Caki2 (cell line): ENCODE results near the gene EEF1AKMT2. TPM values are rescaled to one million over a fixed set of nuclear protein-coding genes. Genes with fewer than 3 reads are reported as not detected.
"Not testable (repeated sequence)": the region's sequence is repeated elsewhere in the genome, so short reads cannot be mapped to it uniquely, and the experiment has no call there.

ENCODE experiments used
- DNase-seq: peaks from one replicate; pipeline ENCODE4 v3.0.0-alpha.2; 2015; ENCODE audit warnings: low read depth
- in situ Hi-C: cut with HindIII; loops from 2 replicates; pipeline ENCODE4 v1.10.0; 2016; ENCODE audit warnings: low sequenced_read_pairs, low pct_unique_long_range_greater_than_20kb, mixed read lengths
- total RNA-seq: library from RNA; depleted of rRNA; stranded (reverse); fragments of >200 nt; shearing (Covaris generic); gene quantifications from 2 replicates; pipeline ENCODE4 v1.2.3, GENCODE V29; 2014; ENCODE audit warnings: low replicate concordance

EEF1AKMT2 gene
- total RNA-seq, 1 experiment from 2014 or later: 44.7 TPM

DNA sequence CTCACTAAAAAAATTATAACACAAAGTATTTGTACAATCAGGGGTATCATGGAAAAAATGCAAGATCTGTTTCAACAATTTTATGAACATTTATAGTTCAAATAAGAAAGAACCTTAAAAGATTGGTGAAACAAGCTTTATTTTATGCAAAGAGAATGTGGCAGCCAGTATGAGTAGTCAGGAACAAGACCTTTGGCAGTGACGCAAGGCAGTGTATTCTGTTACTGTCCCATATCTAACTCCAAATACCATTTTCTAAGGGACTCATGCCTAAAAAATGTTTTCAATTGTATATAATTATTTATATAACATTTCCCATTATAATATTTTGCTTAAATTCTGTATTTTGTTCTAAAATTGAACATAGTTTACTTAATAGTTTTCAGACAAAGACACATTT is 28.4 kb downstream of the EEF1AKMT2 start:
- in situ Hi-C loops: no loop called here
- DNase-seq: no peak

DNA sequence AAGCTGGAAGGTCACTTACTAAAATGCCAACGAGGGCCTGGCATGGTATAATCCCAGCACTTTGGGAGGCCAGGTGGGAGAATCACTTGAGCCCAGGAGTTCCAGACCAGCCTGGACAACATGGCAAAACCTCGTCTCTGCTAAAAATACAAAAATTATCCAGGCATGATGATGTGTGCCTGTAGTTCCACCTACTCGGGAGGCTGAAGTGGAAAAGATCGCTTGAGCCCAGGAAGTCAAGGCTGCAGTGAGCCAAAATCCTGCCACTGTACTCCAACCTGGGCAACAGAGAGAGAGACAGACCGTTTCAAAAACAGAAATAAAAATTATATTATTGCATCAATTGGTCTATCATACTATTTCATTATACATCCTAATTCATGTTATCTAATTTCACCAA is 29.4 kb downstream of the EEF1AKMT2 start:
- in situ Hi-C loops: no loop called here
- DNase-seq: no peak

DNA sequence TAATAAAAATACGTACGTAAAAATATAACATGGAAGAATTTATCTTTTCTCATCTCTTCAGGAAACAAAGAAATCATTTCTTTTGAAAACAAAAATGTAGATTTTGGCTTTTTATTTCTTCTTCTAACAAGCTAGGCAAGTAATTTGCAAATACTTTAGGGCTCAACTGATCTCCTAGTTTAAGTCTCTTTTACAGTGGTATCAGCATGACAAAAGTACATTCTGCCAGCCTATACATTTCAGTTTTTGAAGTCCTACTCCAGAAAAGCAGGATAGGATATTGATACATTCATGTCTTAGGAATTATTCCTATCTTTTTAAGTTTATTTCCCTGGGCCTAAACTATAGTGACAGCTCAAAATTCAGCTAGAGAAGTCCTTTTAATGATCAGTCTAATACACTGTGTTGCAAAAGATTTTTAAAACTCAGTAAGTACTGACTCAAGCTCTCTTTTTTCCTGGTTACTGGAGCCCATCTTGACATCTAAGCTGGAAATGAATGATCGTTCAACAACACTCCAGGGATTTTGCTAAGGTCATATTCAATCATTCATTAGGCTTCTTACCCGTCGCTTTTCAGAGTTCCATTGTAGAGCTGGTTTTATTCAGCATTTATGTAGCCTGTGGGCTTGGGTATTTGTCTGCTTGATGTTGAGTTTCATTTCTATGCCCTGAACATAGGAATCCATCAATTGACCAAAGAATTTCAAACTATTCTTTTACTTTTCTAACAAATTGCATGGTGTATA is 35.4 kb downstream of the EEF1AKMT2 start:
- in situ Hi-C loops: no loop called here
- no peak for DNase-seq

DNA sequence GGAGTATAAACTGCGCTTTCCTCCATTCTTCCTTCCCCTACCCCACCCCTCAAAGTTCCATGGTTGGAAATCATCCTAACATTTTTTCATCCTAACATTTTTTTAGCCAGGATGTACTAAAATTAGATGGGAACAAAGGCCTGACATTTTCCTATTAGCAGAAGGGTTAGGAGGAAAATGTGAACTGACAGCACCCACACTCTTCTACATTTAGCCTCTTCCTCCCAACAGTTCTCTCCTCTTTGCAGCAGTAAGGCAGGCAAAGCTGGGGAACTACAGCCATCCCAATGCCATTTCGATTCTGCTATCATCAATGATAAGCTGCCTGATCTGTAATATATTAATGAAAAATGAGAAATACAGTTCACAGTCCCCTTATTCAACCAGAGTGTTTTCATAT is 36.1 kb downstream of the EEF1AKMT2 start:
- in situ Hi-C loops: no loop called here
- no peak for DNase-seq

DNA sequence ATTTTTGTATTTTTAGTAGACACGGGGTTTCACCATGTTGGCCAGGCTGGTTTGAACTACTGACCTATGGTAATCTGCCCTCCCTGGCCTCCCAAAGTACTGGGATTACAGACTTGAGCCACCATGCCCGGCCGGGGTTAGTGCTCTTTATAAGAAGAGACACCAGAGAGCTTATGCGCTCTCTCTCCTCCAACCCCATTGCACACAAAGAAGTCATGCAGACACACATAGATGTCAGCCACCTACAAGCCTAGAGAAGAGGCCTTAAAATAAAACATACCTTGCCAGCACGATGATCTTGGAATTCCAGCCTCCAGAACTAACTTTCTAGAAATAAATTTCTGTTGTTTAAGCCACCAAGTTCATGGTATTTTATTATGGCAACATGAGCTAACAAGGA is 37.5 kb downstream of the EEF1AKMT2 start:
- DNase-seq: no peak
- in situ Hi-C loops: no loop called here

DNA sequence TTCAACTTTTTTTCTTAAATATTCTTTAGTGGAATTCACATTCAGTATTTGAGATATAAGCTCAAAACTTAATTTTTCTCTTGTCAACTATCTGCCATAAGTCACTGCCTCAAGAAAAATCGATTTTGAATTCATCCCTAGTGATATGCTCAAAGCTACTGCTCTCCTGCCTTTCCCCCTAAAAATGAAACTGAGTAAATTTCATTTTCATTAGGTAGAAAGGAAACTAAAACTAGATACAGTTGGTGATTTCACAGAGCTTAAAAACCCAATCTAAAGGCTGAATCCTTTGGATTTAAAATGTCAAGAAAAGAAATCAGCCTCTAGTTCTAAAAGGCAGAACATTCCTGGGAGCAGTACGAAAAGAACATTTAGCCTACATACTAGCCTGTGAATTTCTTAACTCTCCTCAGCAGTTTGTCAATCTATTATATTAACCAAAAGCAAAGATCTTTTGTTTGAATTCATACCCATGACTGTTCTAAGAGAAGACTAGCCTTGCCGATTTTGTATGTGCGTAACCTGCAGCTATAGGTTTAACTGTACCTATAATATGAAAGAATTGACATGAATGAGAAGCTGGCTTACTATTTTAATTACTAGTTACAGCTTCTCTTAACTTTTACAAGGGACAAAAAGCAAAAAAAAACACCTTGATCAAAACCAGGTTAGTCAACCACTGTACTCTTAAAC is 42.6 kb downstream of the EEF1AKMT2 start:
- no peak for DNase-seq
- in situ Hi-C loops: no loop called here

DNA sequence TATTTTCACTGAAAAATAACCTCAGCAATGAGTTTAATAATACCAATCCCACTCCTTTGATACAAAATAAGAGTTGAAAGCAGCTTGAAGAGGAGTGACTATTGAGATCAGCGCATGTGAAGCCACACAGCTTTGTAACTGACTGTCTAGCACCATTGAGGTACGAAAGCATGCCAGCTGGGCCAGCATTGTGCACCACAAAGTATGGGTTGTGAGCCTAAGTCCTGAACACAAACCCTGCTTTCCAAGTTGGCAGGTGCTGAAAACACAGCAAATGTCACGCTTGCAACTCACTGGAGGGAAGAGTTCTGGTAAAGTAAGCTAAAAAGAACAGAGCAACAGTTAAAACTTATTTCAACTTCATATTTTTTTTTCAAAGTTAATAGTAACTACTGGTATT is 43.5 kb downstream of the EEF1AKMT2 start:
- in situ Hi-C loops: no loop called here

DNA sequence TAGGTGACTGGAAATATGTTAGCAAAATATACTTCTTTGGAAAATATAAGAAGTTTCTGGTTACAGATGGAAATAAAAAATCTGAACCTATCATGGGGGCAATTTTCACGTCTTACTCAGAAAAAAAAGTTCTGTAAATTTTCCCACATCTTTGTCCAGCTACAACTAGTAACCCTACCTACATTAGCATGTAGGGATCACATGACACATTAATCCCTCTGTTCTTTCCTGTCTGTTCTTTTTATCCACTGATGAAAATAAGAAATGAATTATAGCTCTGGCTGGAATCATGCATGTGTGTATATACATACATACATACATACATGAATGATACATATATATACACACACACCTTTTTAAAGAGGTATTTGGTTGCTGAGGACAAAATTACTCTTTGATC is 43.9 kb downstream of the EEF1AKMT2 start:
- no peak for DNase-seq
- in situ Hi-C loops: no loop called here

More for the DNA sequence above, 43.5 kb downstream of the EEF1AKMT2 start:
- DNase-seq: no peak

DNA sequence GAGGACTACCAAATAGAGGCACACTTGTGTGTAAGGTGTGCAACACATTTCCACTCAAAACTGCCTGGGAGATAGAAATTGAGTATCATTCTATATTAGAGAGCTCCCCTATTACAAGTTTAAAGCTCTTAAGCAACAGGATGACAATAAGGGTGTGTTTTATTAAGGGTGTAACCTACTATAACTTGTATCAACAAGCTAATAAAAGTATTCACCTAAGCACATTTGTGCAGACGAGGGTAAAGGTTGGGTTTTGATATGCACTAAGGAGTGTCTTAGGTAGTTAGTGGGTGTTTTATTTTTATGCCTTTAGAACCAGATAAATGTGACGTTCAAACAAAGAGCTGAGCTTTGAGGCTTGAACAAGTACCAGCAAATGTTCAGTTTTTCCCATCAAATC is 44.7 kb downstream of the EEF1AKMT2 start:
- no peak for DNase-seq
- in situ Hi-C loops: no loop called here

DNA sequence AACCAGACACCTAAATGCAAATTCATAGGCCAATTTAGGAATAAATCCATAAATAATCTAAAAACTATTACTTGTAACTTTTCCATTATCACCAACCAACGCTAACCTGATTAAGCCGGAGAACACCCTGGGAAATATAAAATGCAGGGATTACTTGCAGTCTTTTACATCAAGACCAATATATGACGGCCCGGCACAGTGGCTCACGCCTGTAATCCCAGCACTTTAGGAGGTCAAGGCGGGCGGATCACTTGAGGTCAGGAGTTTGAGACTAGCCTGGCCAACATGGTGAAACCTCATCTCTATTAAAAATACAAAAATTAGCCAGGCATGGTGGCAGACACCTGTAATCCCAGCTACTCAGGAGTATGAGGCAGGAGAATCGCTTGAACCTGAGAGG is 45.2 kb downstream of the EEF1AKMT2 start:
- in situ Hi-C loops, DNase-seq: not testable (repeated sequence)

DNA sequence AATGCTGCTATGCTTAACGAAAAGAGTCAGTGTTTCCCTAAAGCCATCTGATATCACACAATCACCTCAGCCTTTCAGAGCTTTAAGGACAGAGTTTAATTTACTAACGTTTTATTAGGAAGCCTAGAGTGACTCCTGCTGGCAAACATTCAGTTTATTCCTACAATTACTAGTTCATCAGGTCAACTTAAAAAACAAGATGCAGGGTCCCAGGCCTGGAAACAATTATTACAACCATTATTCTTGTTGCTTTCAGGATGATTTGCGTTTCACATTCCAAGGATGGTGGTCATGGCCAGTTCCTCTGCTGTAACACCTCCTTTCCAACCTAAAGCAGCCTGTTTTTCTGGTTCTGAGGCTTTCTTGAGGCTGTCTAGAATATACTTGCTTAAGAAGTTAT is 46.0 kb downstream of the EEF1AKMT2 start:
- peak; percentile 36 for DNase-seq
- in situ Hi-C loops: no loop called here

DNA sequence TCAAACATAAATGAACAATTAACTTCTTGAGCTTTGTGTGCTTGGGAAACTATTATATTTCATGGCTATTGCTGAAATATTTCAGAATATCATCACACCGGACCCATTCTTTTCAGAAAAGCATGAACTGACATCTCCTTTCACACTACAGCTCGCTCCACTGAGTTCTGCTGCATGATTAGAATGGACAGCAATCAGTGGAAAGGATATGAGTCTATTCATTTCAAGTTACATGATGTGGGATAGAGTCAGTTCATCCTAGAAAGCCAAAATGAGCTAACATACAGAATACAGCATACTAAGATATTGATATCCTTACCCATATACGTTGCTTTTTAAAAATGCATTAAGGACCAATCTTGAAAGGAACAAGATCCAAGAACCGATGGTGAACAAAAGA is 46.4 kb downstream of the EEF1AKMT2 start:
- in situ Hi-C loops: no loop called here
- no peak for DNase-seq

DNA sequence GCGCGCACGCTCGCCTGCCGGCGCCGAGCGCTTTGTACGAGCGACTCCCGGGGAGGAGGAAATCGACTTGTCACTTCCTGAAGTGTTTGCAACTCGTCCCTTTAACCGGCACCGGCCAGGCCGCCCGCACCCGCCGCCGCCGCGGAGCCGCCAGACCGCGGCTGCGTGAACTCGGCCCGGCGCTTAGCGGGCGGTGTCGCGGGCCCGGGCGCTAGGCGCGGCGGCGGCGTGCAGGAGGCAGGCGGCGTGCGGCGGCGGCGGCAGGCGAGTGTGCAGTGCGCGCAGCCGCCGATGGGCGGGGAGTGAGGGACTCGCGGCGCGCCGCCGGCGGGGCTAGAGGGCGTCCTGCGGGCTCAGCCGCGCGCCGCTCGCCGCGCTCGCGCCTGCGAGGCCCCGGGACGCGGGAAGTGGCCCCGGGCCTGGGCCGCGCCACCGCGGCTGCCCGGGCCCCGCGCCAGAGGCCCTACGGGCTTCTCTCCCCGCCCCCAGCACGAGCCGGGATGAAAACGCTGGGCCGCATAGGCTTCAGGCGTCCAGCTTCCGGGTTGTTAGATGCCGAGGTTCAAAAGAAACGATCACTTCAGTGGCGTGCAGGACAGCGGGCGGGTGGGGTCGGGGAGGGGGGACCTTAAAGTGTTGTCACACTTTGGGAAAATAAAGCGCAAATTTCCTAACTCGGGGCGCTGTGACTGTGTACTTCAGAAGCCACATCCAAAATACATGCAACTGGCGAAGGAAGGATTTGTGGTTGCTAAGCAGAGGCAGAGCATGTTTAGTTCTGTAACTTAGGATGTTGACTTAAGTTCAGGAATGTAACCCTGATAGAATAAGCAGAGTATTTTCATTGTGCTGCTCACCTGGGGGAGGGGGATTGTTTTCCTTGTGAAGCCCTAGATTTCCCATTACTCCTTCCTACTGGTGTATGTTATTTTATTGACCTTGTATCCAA is 47.3 kb downstream of the EEF1AKMT2 start, which contains the start of gene FAM53B:
Gene FAM53B (minus strand): TSS at position 277 of the 949 bp plus-strand sequence. CDS start 37,665 bp downstream, outside the sequence.
- in situ Hi-C loops: no loop called here
- DNase-seq: peak; percentile 62

DNA sequence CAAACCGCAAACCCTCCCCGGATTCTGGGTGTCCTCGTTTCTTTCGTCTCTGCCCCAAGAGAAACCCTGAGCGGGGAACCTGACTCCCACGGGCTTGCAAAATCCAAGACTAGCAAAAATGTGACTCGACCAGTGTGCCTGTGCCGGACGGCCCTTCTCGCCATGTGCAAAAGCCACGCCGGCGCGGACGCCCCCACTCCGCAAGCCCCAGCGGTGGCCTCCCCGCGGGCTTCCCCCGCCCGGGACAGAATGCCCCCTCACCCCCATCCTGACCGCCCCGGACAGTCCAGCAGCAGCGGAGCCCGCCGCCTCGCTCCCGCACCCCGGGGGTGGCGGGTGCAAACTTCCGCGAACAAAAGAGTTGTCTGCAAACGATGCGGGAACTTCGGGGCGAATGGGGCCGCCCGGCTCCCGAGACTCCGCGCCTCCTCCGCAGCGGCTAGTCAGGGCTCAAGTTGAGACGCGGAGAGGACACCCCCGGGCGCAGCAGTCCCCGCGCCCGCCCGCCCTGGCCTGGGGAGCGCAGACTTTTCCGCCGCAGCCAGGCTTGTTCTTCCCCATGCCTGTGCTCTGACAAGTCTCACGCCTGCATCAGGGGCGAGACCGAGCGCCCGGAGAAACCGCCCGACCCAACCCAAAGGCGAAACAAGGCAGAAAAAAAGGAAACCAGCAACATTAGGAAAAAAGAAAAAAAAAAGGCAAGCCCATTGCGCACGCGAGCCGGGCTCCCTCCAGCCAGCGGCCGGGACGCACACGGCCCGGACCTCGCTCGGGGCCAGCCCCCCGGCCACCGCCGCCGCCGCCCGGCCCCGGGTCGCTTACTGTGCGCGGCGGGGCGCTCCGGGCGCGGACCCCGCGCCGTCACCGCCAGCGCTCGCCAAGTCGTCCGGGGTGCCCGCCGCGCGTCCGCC is 48.2 kb downstream of the EEF1AKMT2 start:
- DNase-seq: peak; percentile 40
- in situ Hi-C loops: no loop called here

DNA sequence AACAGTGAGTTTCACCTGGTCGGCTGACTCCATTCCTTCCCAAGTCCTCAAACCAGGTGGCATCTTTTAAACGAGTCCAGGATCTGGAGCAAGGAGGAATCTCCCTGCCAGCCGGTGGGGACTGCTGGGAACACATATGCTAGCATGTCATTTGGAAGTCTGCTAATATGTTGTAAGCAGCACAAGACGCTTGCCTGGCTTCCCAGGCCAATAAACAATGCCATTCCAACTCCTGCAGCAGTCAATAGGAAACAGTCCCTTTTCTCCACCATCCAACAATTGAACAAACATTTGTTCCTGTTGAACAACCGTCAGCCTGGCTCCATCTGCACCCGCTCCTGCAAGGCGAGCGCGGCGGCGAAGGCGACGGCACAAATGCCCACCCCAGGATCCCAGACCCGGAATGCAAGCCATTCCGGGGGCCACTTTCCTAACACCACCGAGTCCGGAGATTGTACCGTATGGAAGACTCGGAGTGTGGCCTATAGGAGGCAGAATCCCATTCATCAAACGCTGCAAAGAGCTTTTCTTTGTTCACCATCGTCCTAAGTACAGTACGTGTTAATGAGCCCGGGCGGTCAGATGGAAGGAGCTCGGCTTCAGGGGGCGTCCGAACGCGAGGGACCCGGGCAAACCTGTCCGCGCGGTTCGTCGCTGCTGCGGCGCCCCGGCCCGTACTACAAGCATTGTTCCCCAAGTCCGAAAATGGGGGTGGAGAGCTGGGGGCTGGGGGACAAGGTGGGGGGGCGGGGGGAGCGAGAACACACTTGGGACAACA is 49.1 kb downstream of the EEF1AKMT2 start:
- no peak for DNase-seq
- in situ Hi-C loops: no loop called here

DNA sequence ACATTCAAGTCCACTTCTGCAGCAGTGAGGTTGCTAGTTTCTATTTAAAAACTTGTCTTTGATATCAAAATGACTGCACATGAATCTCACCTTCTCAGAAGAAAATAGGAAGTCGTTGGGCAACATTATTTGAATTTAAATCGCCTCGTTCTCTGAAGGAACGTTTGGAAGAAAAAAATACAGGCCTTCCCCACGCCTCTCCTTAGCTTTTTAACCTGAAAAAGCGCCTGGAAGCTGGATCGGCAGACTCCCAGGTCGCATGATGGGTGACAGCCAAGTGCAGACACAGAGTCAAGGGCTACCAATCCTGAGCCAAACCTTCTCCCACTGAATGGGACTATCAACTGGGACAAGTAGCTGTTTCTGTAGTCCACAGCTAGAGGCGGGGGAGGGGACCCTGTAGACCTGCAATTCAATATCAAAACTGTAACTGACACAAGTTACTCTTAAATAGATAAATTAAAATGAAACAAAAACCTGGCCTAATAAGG is 49.7 kb downstream of the EEF1AKMT2 start:
- no peak for DNase-seq
- in situ Hi-C loops: no loop called here
